Activated CD4-positive, alpha-beta memory T cell treated with anti-CD3 and anti-CD28 coated beads for 36 hours (primary cell): ENCODE measurements around the gene PRPF31. TPM values are rescaled to one million over a fixed set of nuclear protein-coding genes. Genes with fewer than 3 reads are reported as not detected.

Source experiments
- CTCF ChIA-PET: fragments of 350-600 bp; sonication (Branson Sonifier 250); formaldehyde crosslinking; loops from one replicate; lab custom pipeline; 2021; ENCODE audit warnings: antibody characterized with exemption, inconsistent platforms; lab: Charles Lee
- POLR2A ChIA-PET: fragments of 350-600 bp; sonication (Branson Sonifier 250); formaldehyde crosslinking; loops from one replicate; lab custom pipeline; 2021; ENCODE audit warnings: antibody characterized with exemption; lab: Charles Lee
- DNase-seq: peaks from one replicate; pipeline ENCODE4 v3.0.0-alpha.2; 2020
- H3K27ac Mint-ChIP-seq: one replicate; pipeline ENCODE4 v1.8.0; 2021; ENCODE audit warnings: mixed read lengths
- H3K27me3 Mint-ChIP-seq: one replicate; pipeline ENCODE4 v1.8.0; 2021; ENCODE audit warnings: mixed read lengths
- H3K36me3 Mint-ChIP-seq: one replicate; pipeline ENCODE4 v1.8.0; 2021; ENCODE audit warnings: mixed read lengths
- H3K4me1 Mint-ChIP-seq: one replicate; pipeline ENCODE4 v1.8.0; 2021; ENCODE audit warnings: low read depth, mixed read lengths
- H3K4me3 Mint-ChIP-seq: one replicate; pipeline ENCODE4 v1.8.0; 2021; ENCODE audit warnings: mild to moderate bottlenecking, mixed read lengths
- H3K9me3 Mint-ChIP-seq: one replicate; pipeline ENCODE4 v1.8.0; 2021; ENCODE audit warnings: mixed read lengths
- intact Hi-C: fragments of 100-400 bp; cut with micrococcal nuclease; formaldehyde crosslinking; loops from one replicate; pipeline ENCODE4 v1.15.1; 2023
- total RNA-seq, 2 experiments: library from RNA; stranded (reverse); gene quantifications; one replicate each; pipeline ENCODE4 v1.2.3, GENCODE V29; 2021

PRPF31 gene
- total RNA-seq, 2 experiments from 2014 or later: 74.4 to 74.6 TPM

GRCh38 chr19:54149021-54149812 lies 33.7 kb downstream of the PRPF31 start:
- intact Hi-C loops: no loop called here
- H3K27ac Mint-ChIP-seq: no peak overlapping the region
- ChIA-PET CTCF (no interaction called here), POLR2A (no interaction called here)
- H3K4me3 Mint-ChIP-seq: no peak overlapping the region
- no peak for DNase-seq
- peaks cover 9% of the 10 kb centered on the region for H3K4me1 Mint-ChIP-seq
- peaks cover 47% of the 10 kb centered on the region for H3K36me3 Mint-ChIP-seq
- no peaks in the 10 kb centered on the region for H3K27me3 Mint-ChIP-seq
- H3K9me3 Mint-ChIP-seq: no peaks in the 10 kb centered on the region

DNA sequence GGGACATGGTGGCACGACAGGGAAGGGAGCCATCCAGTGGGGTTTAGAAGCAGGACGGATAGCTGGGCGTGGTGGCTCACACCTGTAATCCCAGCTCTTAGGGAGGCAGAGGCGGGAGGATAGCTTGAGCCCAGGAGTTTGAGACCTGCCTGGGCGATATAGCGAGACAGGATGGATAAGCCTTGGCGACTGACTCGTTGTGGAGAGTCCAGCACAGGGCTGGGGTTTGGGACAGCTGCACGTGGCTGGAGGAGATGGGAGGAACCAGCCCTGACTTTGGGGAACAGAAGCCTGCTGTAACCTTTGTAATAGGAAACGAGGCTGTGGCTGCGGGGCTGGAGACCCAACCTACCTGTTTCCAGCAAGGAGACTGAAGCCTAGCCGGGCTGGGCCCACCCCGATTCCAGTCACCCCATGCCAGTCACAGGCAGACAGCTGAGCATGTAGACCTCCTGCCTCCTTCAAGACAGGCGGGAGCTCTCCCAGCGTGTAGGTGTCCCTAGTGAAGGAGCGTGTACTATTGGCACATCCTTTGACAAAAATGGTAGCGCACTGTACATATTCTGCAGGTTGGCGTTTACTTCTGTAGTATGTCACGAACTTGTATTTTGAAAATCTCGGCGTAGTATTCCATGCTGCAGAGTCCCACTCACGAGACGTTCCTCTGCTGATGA lies 35.9 kb downstream of the PRPF31 start:
- Mint-ChIP-seq H3K27ac (no peak overlapping the region), H3K27me3 (no peaks in the 10 kb centered on the region), H3K4me3 (no peak overlapping the region), H3K9me3 (no peaks in the 10 kb centered on the region), H3K36me3 (peaks cover 53% of the 10 kb centered on the region), H3K4me1 (peaks cover 18% of the 10 kb centered on the region)
- intact Hi-C loops: no loop called here
- ChIA-PET CTCF (no interaction called here), POLR2A (no interaction called here)
- DNase-seq: no peak

DNA sequence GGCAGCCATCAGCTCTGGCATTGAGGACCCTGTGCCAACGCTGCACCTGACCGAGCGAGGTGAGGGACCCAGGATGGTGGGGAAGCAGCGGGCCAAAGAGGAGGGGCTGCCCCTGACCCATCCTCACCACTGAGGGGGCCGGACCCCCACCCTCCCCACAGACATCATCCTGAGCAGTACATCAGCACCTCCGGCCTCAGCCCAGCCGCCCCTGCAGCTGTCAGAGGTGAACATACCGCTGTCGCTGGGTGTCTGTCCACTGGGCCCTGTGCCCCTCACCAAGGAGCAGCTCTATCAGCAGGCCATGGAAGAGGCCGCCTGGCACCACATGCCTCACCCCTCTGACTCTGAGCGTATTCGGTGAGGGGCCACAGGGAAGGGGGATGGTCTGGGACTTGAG lies 36.7 kb downstream of the PRPF31 start:
- H3K27ac Mint-ChIP-seq: no peak overlapping the region
- H3K9me3 Mint-ChIP-seq: no peaks in the 10 kb centered on the region
- ChIA-PET POLR2A (no interaction called here), CTCF (no interaction called here)
- peaks cover 22% of the 10 kb centered on the region for H3K4me1 Mint-ChIP-seq
- H3K36me3 Mint-ChIP-seq: peaks cover 52% of the 10 kb centered on the region
- intact Hi-C loops: no loop called here
- no peaks in the 10 kb centered on the region for H3K27me3 Mint-ChIP-seq
- no peak overlapping the region for H3K4me3 Mint-ChIP-seq
- no peak for DNase-seq

GRCh38 chr19:54152878-54153524 lies 37.4 kb downstream of the PRPF31 start:
- no peaks in the 10 kb centered on the region for H3K27me3 Mint-ChIP-seq
- intact Hi-C loops: no loop called here
- CTCF ChIA-PET: no interaction called here
- no peaks in the 10 kb centered on the region for H3K9me3 Mint-ChIP-seq
- H3K27ac Mint-ChIP-seq: no peak overlapping the region
- peaks cover 23% of the 10 kb centered on the region for H3K4me1 Mint-ChIP-seq
- DNase-seq: no peak
- H3K36me3 Mint-ChIP-seq: peaks cover 50% of the 10 kb centered on the region
- H3K4me3 Mint-ChIP-seq: no peak overlapping the region
- POLR2A ChIA-PET: no interaction called here

DNA sequence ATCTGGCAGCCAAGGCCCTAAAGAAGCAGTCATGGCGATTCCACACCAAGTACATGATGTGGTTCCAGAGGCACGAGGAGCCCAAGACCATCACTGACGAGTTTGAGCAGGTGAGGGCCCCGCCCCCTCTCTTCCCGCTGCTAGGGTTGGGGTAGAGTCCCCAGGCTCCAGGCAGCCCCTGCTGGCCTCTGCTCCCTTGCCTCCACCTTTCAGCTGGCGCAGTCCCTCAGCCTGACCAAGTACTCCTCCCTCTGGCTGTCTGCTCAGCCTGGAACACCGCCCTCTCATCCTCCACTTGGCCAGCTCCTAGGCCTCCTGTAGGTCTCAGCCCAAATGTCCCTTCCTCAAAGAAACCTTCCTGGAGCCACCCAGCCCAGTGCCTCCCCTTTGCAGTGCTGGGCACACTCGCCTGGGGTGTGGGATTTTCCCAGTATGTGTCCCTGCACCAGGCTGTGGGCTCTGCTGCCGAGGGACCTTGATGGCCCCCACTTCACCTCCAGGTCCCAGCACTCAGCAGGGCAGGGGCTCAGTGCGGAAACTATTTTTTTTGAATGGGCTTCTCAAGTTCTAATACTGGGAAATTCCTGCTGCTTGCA lies 38.3 kb downstream of the PRPF31 start:
- peaks cover 30% of the 10 kb centered on the region for H3K4me1 Mint-ChIP-seq
- H3K27ac Mint-ChIP-seq: peak overlapping the region; percentile 88
- ChIA-PET CTCF (no interaction called here), POLR2A (no interaction called here)
- DNase-seq: no peak
- no peak overlapping the region for H3K4me3 Mint-ChIP-seq
- no peaks in the 10 kb centered on the region for H3K27me3 Mint-ChIP-seq
- intact Hi-C loops: no loop called here
- peaks cover 52% of the 10 kb centered on the region for H3K36me3 Mint-ChIP-seq
- H3K9me3 Mint-ChIP-seq: no peaks in the 10 kb centered on the region

DNA sequence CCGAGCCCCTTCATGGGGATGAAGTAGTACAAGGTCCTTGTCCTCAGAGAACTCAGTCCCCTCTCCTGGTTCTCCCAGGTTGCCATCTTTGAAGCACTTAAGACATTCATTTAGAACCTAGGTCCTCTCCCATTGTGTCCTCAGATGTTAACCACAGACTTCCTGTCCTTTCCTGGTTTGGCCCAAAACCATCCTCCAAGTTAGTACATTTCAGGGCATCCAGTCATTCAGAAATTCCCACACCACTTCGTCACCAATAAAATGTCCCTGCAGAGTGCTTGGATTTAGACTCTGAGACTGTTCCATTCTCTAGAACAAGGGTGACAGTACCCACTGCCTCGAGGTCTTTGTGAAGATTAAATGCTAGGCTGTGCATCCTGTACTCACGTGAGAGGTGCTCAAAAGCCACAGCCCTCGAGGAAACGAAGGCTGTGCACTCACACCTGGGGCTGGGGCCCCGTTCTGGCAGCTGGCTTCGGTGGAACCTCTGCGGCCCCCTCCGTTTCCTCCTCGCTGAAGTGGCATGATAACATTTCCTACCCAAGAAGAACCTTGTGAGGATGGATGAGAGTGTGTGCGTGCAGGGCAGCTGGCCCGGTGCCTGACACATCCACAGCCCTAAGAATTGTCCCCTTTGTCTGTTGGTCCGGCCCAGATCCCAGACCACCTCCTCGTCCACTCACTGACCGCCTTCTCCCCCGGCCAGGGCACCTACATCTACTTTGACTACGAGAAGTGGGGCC lies 39.2 kb downstream of the PRPF31 start:
- peak; percentile 65 for DNase-seq

GRCh38 chr19:54155694-54156093 lies 40.1 kb downstream of the PRPF31 start:
- DNase-seq: no peak
- ChIA-PET POLR2A (interaction anchor here (0.8 kb wide), 1 partner anchor 19 kb away, joined by 4 read pairs; the partner anchor contains the start of gene CNOT3), CTCF (interaction anchor here (0.7 to 1.3 kb wide), 2 partner anchors 50 to 110 kb away, joined by 3 to 4 read pairs; no protein-coding TSS in a partner anchor)
- Mint-ChIP-seq H3K4me3 (no peak overlapping the region), H3K27ac (no peak overlapping the region), H3K9me3 (no peaks in the 10 kb centered on the region), H3K4me1 (peaks cover 39% of the 10 kb centered on the region), H3K27me3 (no peaks in the 10 kb centered on the region), H3K36me3 (peaks cover 52% of the 10 kb centered on the region)
- intact Hi-C loops: loop anchor here (5.0 kb wide), 1 partner anchor 292 kb away; the partner anchor contains the start of gene LENG8

More for the DNA sequence above, 39.2 kb downstream of the PRPF31 start:
- Mint-ChIP-seq H3K36me3 (peaks cover 51% of the 10 kb centered on the region), H3K27ac (peak overlapping the region; percentile 88), H3K27me3 (no peaks in the 10 kb centered on the region), H3K9me3 (no peaks in the 10 kb centered on the region), H3K4me3 (no peak overlapping the region), H3K4me1 (peaks cover 32% of the 10 kb centered on the region)
- CTCF ChIA-PET: no interaction called here
- POLR2A ChIA-PET: interaction anchor here (0.8 kb wide), 1 partner anchor 18 kb away, joined by 4 read pairs; the partner anchor contains the start of gene CNOT3
- intact Hi-C loops: loop anchor here (5.0 kb wide), 1 partner anchor 293 kb away; the partner anchor contains the start of gene LENG8

DNA sequence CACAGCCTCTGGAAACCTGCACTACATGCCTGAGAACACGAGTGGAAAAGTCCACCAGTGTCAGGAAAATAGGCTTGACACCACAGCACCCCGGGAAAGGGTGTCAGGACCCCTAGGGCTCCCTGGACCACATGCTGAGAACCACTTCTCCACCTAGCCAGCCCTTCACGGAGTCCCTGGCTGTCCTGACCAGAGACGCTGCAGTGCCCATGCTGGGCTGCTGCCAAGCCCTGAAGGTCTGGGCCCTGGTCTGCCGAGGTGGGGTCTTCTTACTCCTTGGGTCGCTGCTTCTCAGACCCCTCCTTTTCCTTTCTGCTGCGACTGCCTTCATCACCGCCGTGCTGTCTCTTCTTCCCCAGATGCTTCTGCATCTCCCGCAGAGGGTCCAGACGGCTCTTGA lies 40.9 kb downstream of the PRPF31 start:
- Mint-ChIP-seq H3K4me1 (peaks cover 42% of the 10 kb centered on the region), H3K9me3 (no peaks in the 10 kb centered on the region), H3K36me3 (peaks cover 46% of the 10 kb centered on the region), H3K27me3 (no peaks in the 10 kb centered on the region), H3K4me3 (no peak overlapping the region), H3K27ac (peak overlapping the region; percentile 40)
- intact Hi-C loops: loop anchor here (5.0 kb wide), 1 partner anchor 291 kb away; the partner anchor contains the start of gene LENG8
- DNase-seq: no peak
- ChIA-PET POLR2A (no interaction called here), CTCF (interaction anchor here (0.7 to 1.3 kb wide), 2 partner anchors 49 to 109 kb away, joined by 3 to 4 read pairs; no protein-coding TSS in a partner anchor)

- ChIA-PET CTCF (interaction anchor here (1.3 kb wide), 1 partner anchor 109 kb away, joined by 4 read pairs; no protein-coding TSS in a partner anchor), POLR2A (no interaction called here)
- Mint-ChIP-seq H3K36me3 (peaks cover 46% of the 10 kb centered on the region), H3K27ac (peak overlapping the region; percentile 40), H3K4me1 (peaks cover 46% of the 10 kb centered on the region), H3K4me3 (no peak overlapping the region), H3K9me3 (no peaks in the 10 kb centered on the region), H3K27me3 (no peaks in the 10 kb centered on the region)
- DNase-seq: no peak
- intact Hi-C loops: loop anchor here (5.0 kb wide), 1 partner anchor 290 kb away; the partner anchor contains the start of gene LENG8
Measured at GRCh38 chr19:54156953-54157352, 41.4 kb downstream of the PRPF31 start.

DNA sequence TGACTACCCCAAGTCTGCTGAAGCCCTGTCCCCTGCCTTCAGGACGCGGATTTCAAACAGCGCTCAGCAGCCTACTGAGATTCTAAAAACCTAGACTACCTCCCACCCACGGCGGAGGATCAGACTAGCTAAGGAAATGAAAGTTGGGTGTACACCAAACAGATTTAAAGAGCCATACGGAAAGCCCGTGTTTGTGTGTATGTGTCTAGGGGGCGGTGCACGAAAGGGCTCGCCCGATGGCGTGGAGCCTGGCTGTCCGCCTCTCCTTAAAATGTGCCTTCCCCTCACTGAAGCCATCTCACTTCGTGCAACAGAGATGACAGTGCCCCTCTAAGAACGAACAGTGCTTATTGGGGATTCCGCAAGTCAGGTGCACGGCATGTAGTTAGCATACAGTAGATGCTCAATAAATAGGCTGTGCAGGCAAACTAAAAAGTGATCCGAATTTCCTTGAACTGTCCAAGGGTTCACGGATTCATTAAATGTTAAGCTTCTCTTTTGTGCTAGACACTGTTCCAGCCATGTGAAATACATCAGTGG lies 43.3 kb downstream of the PRPF31 start:
- Mint-ChIP-seq H3K4me3 (peak overlapping the region; percentile 95), H3K4me1 (peaks cover 52% of the 10 kb centered on the region), H3K36me3 (peaks cover 37% of the 10 kb centered on the region), H3K27me3 (peaks cover 3% of the 10 kb centered on the region), H3K9me3 (no peaks in the 10 kb centered on the region), H3K27ac (peak overlapping the region; percentile 98)
- CTCF ChIA-PET: interaction anchor here (0.9 to 2.5 kb wide), 7 partner anchors 9 to 107 kb away, joined by 3 to 11 read pairs (median 3); partner anchors contain the start of gene MBOAT7
- POLR2A ChIA-PET: interaction anchor here (0.6 to 2.6 kb wide), 7 partner anchors 14 to 49 kb away, joined by 3 to 16 read pairs (median 11); partner anchors contain the start of genes CNOT3, MBOAT7, PRPF31 and RPS9
- intact Hi-C loops: loop anchor here (1.0 to 5.0 kb wide), 6 partner anchors 22 to 288 kb away; partner anchors contain the start of genes CNOT3, LENG8, NDUFA3 and PRPF31
- DNase-seq: peak; percentile 64
